SW480 (cell line): ENCODE data around the gene NIPBL.
"Not testable (repeated sequence)": the region's sequence is repeated elsewhere in the genome, so short reads cannot be mapped to it uniquely, and the experiment has no call there.

Source experiments
- DNase-seq: peaks from one replicate; pipeline ENCODE4 v3.0.0-alpha.2; 2016; ENCODE audit warnings: low spot score

The NIPBL gene

GRCh38 chr5:36908544-36909260 is 32.1 kb downstream of the NIPBL start:
- no peak for DNase-seq

GRCh38 chr5:36915653-36916052 is 39.1 kb downstream of the NIPBL start:
- no peak for DNase-seq

GRCh38 chr5:36916614-36917013 is 40.0 kb downstream of the NIPBL start:
- DNase-seq = not testable (repeated sequence)

- DNase-seq = not testable (repeated sequence)
Observed at GRCh38 chr5:36917358-36917757, 40.8 kb downstream of the NIPBL start.

GRCh38 chr5:36919238-36919637 is 42.7 kb downstream of the NIPBL start:
- DNase-seq = no peak

GRCh38 chr5:36919650-36920049 is 43.1 kb downstream of the NIPBL start:
- DNase-seq = no peak

- DNase-seq = peak; percentile 8
Observed at GRCh38 chr5:36928947-36929346, 52.4 kb downstream of the NIPBL start.

GRCh38 chr5:36929438-36929837 is 52.9 kb downstream of the NIPBL start:
- no peak for DNase-seq

- DNase-seq = no peak
Observed at GRCh38 chr5:36932056-36932455, 55.5 kb downstream of the NIPBL start.

GRCh38 chr5:36932699-36933098 is 56.1 kb downstream of the NIPBL start:
- no peak for DNase-seq

GRCh38 chr5:36934740-36935356 is 58.3 kb downstream of the NIPBL start:
- DNase-seq = no peak

GRCh38 chr5:36935805-36936204 is 59.2 kb downstream of the NIPBL start:
- DNase-seq = no peak

GRCh38 chr5:36936309-36936708 is 59.7 kb downstream of the NIPBL start:
- no peak for DNase-seq

GRCh38 chr5:36938129-36938528 is 61.6 kb downstream of the NIPBL start:
- no peak for DNase-seq

- no peak for DNase-seq
Observed at GRCh38 chr5:36939969-36940858, 63.6 kb downstream of the NIPBL start.

- DNase-seq = no peak
Observed at GRCh38 chr5:36943584-36943983, 67.0 kb downstream of the NIPBL start.

GRCh38 chr5:36944024-36944423 is 67.5 kb downstream of the NIPBL start:
- no peak for DNase-seq

GRCh38 chr5:36944607-36945225 is 68.1 kb downstream of the NIPBL start:
- DNase-seq = peak; percentile 22

- no peak for DNase-seq
Observed at GRCh38 chr5:36945687-36946086, 69.1 kb downstream of the NIPBL start.

- no peak for DNase-seq
Observed at GRCh38 chr5:36946101-36946500, 69.5 kb downstream of the NIPBL start.

GRCh38 chr5:36948041-36948440 is 71.5 kb downstream of the NIPBL start:
- no peak for DNase-seq

- DNase-seq = no peak
Observed at GRCh38 chr5:36948650-36949049, 72.1 kb downstream of the NIPBL start.
